OCI-LY7 (cell line): ENCODE data around the gene EMC9. TPM values are rescaled to one million over a fixed set of nuclear protein-coding genes. Genes with fewer than 3 reads are reported as not detected.

ENCODE experiments used
- BruUV-seq: library from RNA; stranded (reverse); fragments of 400-500 nt; replicated peaks from 2 replicates; lab custom pipeline; 2021; lab: Mats Ljungman, UMichigan
- CTCF ChIA-PET: fragments of 300-600 bp; sonication (Branson Sonifier 250); formaldehyde crosslinking; loops from one replicate; lab custom pipeline; 2022; ENCODE audit warnings: antibody characterized with exemption; ENCODE audit not compliant: unreplicated experiment; lab: Charles Lee
- POLR2A ChIA-PET: fragments of 300-600 bp; sonication (Branson Sonifier 250); formaldehyde crosslinking; loops from one replicate; lab custom pipeline; 2022; ENCODE audit warnings: antibody characterized with exemption; lab: Charles Lee
- DNase-seq: peaks from one replicate; pipeline ENCODE4 v3.0.0-alpha.2; 2015; ENCODE audit warnings: low spot score
- H2AFZ ChIP-seq: fragments of 200-600 bp; sonication (generic), shearing (Covaris generic); 2 replicates; pipeline ENCODE4 v1.6.1; 2014; ENCODE audit warnings: mild to moderate bottlenecking, antibody characterized with exemption, low read length, moderate library complexity
- H3K27ac ChIP-seq: fragments of 200-600 bp; sonication (generic); 2 replicates; pipeline ENCODE4 v1.5.1; 2014; ENCODE audit warnings: mixed run types, low read depth, mild to moderate bottlenecking, moderate library complexity, low read length, inconsistent platforms; ENCODE audit not compliant: poor library complexity, severe bottlenecking
- H3K36me3 ChIP-seq: fragments of 200-600 bp; sonication (generic); 2 replicates; pipeline ENCODE4 v1.6.1; 2014; ENCODE audit warnings: mild to moderate bottlenecking, antibody characterized with exemption, low read length, moderate library complexity, mixed read lengths; ENCODE audit not compliant: insufficient read depth
- H3K4me1 ChIP-seq: fragments of 200-600 bp; sonication (generic); 2 replicates; pipeline ENCODE4 v1.5.1; 2014; ENCODE audit warnings: mild to moderate bottlenecking, low read length; ENCODE audit not compliant: insufficient read depth, poor library complexity, severe bottlenecking
- H3K4me2 ChIP-seq: fragments of 200-600 bp; sonication (generic); 2 replicates; pipeline ENCODE4 v1.6.1; 2014; ENCODE audit warnings: mild to moderate bottlenecking, low read length
- H3K4me3 ChIP-seq: fragments of 200-600 bp; sonication (generic); 2 replicates; pipeline ENCODE4 v1.5.1; 2014; ENCODE audit warnings: mild to moderate bottlenecking, low read depth, low read length; ENCODE audit not compliant: poor library complexity, severe bottlenecking
- H3K79me2 ChIP-seq: fragments of 200-600 bp; sonication (generic); 2 replicates; pipeline ENCODE4 v1.6.1; 2016; ENCODE audit warnings: low read depth, mild to moderate bottlenecking, low read length, moderate library complexity, mixed read lengths; ENCODE audit not compliant: insufficient read depth
- H3K9me2 ChIP-seq: fragments of 200-600 bp; sonication (generic); 2 replicates; pipeline ENCODE4 v1.6.1; 2016; ENCODE audit warnings: mild to moderate bottlenecking, low read length, mixed read lengths; ENCODE audit not compliant: insufficient read depth
- H3K9me3 ChIP-seq: fragments of 200-600 bp; sonication (generic); 2 replicates; pipeline ENCODE4 v1.6.1; 2014; ENCODE audit warnings: mild to moderate bottlenecking, mixed run types, low read length, mixed read lengths
- H4K20me1 ChIP-seq: fragments of 200-600 bp; sonication (generic); 2 replicates; pipeline ENCODE4 v1.6.1; 2014; ENCODE audit warnings: mild to moderate bottlenecking, antibody characterized with exemption, low read length, moderate library complexity, mixed read lengths; ENCODE audit not compliant: insufficient read depth
- EZH2phosphoT487 ChIP-seq: fragments of 200-600 bp; sonication (generic); IDR thresholded peaks from 2 replicates; pipeline ENCODE4 v1.6.1; 2018; ENCODE audit warnings: low read depth, borderline replicate concordance, mild to moderate bottlenecking, mixed run types, antibody characterized with exemption, low read length, moderate library complexity, mixed read lengths
- intact Hi-C: fragments of 100-400 bp; cut with micrococcal nuclease; formaldehyde crosslinking; loops from one replicate; pipeline ENCODE4 v1.10.0; 2022; ENCODE audit not compliant: unreplicated experiment
- total RNA-seq, 2 experiments: library from RNA; depleted of rRNA in 1 of 2; stranded (reverse); fragments of >200 nt in 1 of 2; shearing (Covaris generic) in 1 of 2; gene quantifications; 2 replicates each; pipeline ENCODE4 v1.2.3, GENCODE V29; 2014 to 2022
- TF ChIP-seq, protein P1 (sequence below): fragments of 200-600 bp; sonication (generic); conservative IDR thresholded peaks from 2 replicates; pipeline ENCODE4 v1.5.1; 2014; ENCODE audit warnings: mild to moderate bottlenecking, antibody characterized with exemption, low read length, moderate library complexity, mixed read lengths

The EMC9 gene
- total RNA-seq, 2 experiments from 2014 or later: 72.0 to 74.8 TPM

DNA sequence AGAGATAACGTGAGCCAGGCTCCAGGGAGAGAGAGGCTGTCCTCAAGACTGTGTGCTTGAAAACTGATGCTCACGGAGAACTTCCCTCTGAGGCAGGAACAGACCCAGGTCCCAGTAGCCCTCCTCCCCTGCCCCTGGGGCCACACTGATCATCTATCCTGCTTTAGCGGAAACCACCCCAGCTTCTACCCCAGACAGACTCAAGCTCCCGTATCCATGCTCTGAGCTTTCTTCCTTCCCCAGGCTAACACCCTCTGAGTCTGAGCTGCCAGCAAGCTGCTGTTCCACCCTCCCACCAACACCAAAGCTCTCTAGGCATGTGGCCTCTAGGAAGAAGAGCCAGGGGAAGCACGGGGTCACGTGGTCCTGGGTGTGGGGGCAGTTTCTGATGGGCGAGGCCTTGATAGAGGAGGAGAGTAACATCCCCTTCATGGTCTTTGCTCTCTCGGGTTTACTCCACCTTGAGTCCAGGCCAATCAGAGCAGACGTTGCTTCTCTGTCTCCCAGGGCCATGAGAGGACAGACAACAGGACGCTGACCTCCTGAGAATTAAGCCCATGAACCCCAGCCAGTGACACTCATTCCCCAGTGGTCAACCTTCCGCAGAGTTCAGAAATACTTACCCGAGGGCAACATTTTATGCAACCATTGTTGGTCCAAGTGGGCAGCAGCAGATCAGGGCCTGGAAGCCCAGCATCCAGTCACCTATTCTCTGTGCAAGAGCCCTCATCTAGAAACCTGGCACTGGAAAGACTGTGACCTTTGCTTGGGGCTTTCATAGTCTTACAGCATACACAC is 45.9 kb downstream of the EMC9 start:
- TF ChIP-seq EZH2phosphoT487: no peak
- TF ChIP-seq, protein P1, sequence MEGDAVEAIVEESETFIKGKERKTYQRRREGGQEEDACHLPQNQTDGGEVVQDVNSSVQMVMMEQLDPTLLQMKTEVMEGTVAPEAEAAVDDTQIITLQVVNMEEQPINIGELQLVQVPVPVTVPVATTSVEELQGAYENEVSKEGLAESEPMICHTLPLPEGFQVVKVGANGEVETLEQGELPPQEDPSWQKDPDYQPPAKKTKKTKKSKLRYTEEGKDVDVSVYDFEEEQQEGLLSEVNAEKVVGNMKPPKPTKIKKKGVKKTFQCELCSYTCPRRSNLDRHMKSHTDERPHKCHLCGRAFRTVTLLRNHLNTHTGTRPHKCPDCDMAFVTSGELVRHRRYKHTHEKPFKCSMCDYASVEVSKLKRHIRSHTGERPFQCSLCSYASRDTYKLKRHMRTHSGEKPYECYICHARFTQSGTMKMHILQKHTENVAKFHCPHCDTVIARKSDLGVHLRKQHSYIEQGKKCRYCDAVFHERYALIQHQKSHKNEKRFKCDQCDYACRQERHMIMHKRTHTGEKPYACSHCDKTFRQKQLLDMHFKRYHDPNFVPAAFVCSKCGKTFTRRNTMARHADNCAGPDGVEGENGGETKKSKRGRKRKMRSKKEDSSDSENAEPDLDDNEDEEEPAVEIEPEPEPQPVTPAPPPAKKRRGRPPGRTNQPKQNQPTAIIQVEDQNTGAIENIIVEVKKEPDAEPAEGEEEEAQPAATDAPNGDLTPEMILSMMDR: no peak
- Histone ChIP-seq H3K4me1 (peaks cover 32% of the 10 kb centered on the region), H3K79me2 (no peaks in the 10 kb centered on the region), H3K4me2 (peak overlapping the region; percentile 93), H3K9me2 (no peaks in the 10 kb centered on the region), H3K9me3 (no peaks in the 10 kb centered on the region), H3K36me3 (no peaks in the 10 kb centered on the region), H2AFZ (peak overlapping the region; percentile 47; the same call in 1 of the 2 replicates), H3K4me3 (peak overlapping the region; percentile 81), H4K20me1 (no peaks in the 10 kb centered on the region), H3K27ac (peak overlapping the region; percentile 75)
- BruUV-seq: no TSS peak
- peak; percentile 66 for DNase-seq
- ChIA-PET CTCF (interaction anchor here (1.0 to 1.9 kb wide), 3 partner anchors 15 to 66 kb away, joined by 3 to 5 read pairs (median 4); partner anchors contain the start of gene IRF9), POLR2A (interaction anchor here (0.6 to 6.8 kb wide), 11 partner anchors 12 to 541 kb away, joined by 3 to 80 read pairs (median 6); partner anchors contain the start of genes DCAF11, EMC9, FITM1 and IRF9)
- intact Hi-C loops: no loop called here

DNA sequence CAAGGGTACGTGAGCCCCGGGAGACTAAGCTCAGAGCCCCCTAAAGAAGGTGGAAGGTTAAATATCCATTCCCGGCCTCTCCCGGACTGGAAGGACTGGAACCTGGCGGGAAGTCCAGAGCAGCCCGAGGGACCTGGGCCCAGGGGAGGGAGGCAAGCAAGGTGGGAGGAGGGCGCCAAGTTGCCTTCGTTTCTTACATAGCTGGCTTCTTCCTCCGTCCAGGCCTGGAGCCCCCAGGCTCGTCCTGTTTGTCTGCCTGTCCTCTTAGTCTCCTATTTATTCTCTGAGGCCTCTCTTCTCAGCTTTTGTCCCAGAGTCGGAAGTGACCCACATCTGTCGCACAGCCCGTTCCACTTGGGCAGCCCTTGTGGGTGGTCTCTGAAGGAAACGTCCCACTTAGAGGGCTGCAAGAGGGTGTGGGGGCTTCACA is 46.5 kb downstream of the EMC9 start:
- TF ChIP-seq, protein P1: no peak
- TF ChIP-seq EZH2phosphoT487: no peak
- Histone ChIP-seq H4K20me1 (no peaks in the 10 kb centered on the region), H3K9me3 (no peaks in the 10 kb centered on the region), H3K4me3 (peak overlapping the region; percentile 81), H3K79me2 (no peaks in the 10 kb centered on the region), H3K4me1 (peaks cover 39% of the 10 kb centered on the region), H3K36me3 (no peaks in the 10 kb centered on the region), H3K27ac (peak overlapping the region; percentile 75), H3K4me2 (peak overlapping the region; percentile 93), H2AFZ (peak overlapping the region; percentile 47; the same call in 1 of the 2 replicates), H3K9me2 (no peaks in the 10 kb centered on the region)
- intact Hi-C loops: loop anchor here (1.0 kb wide), 5 partner anchors 13 to 81 kb away; partner anchors contain the start of genes DCAF11, IRF9, NRL and PSME2
- no TSS peak for BruUV-seq
- peak; percentile 52 for DNase-seq
- ChIA-PET POLR2A (interaction anchor here (1.3 to 6.8 kb wide), 10 partner anchors 13 to 118 kb away, joined by 3 to 80 read pairs (median 11); partner anchors contain the start of genes CHMP4A, DCAF11, EMC9 and FITM1), CTCF (interaction anchor here (1.0 to 2.4 kb wide), 4 partner anchors 14 to 66 kb away, joined by 3 to 8 read pairs (median 4); partner anchors contain the start of gene IRF9)
